HG03064 (cell line): ENCODE measurements around the gene KRT34.
"Not testable (repeated sequence)": the region's sequence is repeated elsewhere in the genome, so short reads cannot be mapped to it uniquely, and the experiment has no call there.

Source experiments
- ATAC-seq: cut with Tn5 transposase; IDR thresholded peaks from one replicate; pipeline ENCODE4 v1.9.1; 2021; ENCODE audit warnings: low read depth; ENCODE audit not compliant: unreplicated experiment

KRT34 gene

GRCh38 chr17:41381943-41382342 lies at the start of gene KRT34:
Gene KRT34, minus strand, starts transcription at chr17:41382306. Its CDS starts 60 bp downstream, at chr17:41382246.
- not testable (repeated sequence) for ATAC-seq

- ATAC-seq: not testable (repeated sequence)
These were observed 48.3 kb upstream of the KRT34 start for GRCh38 chr17:41430376-41430775.

GRCh38 chr17:41429667-41430066 lies 47.6 kb upstream of the KRT34 start:
- no peak for ATAC-seq

GRCh38 chr17:41428591-41429291 lies 46.6 kb upstream of the KRT34 start:
- no peak for ATAC-seq

- no peak for ATAC-seq
These were observed 42.1 kb upstream of the KRT34 start, which contains the start of gene KRT37 for GRCh38 chr17:41424111-41424635. Gene KRT37, minus strand, starts transcription at chr17:41424585. Its CDS starts 62 bp downstream, at chr17:41424523.

- not testable (repeated sequence) for ATAC-seq
These were observed 40.5 kb upstream of the KRT34 start for GRCh38 chr17:41422586-41422985.

GRCh38 chr17:41421617-41422016 lies 39.5 kb upstream of the KRT34 start:
- no peak for ATAC-seq

GRCh38 chr17:41421116-41421515 lies 39.0 kb upstream of the KRT34 start:
- no peak for ATAC-seq

GRCh38 chr17:41420134-41420533 lies 38.0 kb upstream of the KRT34 start:
- ATAC-seq: no peak

GRCh38 chr17:41419716-41420115 lies 37.6 kb upstream of the KRT34 start:
- ATAC-seq: no peak

GRCh38 chr17:41418116-41418860 lies 36.2 kb upstream of the KRT34 start:
- no peak for ATAC-seq

- ATAC-seq: no peak
These were observed 35.5 kb upstream of the KRT34 start for GRCh38 chr17:41417576-41418015.

- ATAC-seq: no peak
These were observed 35.0 kb upstream of the KRT34 start for GRCh38 chr17:41417127-41417526.

GRCh38 chr17:41416479-41416878 lies 34.4 kb upstream of the KRT34 start:
- ATAC-seq: no peak

GRCh38 chr17:41415833-41416335 lies 33.8 kb upstream of the KRT34 start:
- ATAC-seq: no peak

GRCh38 chr17:41415411-41415810 lies 33.3 kb upstream of the KRT34 start:
- no peak for ATAC-seq

GRCh38 chr17:41413982-41414381 lies 31.9 kb upstream of the KRT34 start:
- ATAC-seq: no peak

GRCh38 chr17:41413353-41413957 lies 31.3 kb upstream of the KRT34 start:
- no peak for ATAC-seq

- no peak for ATAC-seq
These were observed 29.1 kb upstream of the KRT34 start for GRCh38 chr17:41411072-41411840.

- no peak for ATAC-seq
These were observed 25.1 kb upstream of the KRT34 start for GRCh38 chr17:41407226-41407625.
